Measurements from ENCODE around the gene GMPPA. TPM values are rescaled to one million over a fixed set of nuclear protein-coding genes. Genes with fewer than 3 reads are reported as not detected.

The GMPPA gene
- polyA plus RNA-seq, 2 of the 4 experiments (the other 2 are of a cell fraction) = 36.2 to 46.2 TPM

- TF ChIP-seq SMC3 (IDR thresholded peaks at IDR 0.05) (no peak), CTCF (IDR thresholded peaks at IDR 0.05) (no peak)
Measured at GRCh38 chr2:219490186-219490585, 8.5 kb upstream of the GMPPA start (continued).

GRCh38 chr2:219490600-219491130 is 8.0 kb upstream of the GMPPA start:
- H3K27ac ChIP-seq = no peak overlapping the region
- no peak overlapping the region for H3K4me2 ChIP-seq
- no peak for ATAC-seq
- ChIA-PET POLR2A (no interaction called here), CTCF (interaction anchor here (1.0 to 89.4 kb wide), 4 partner anchors 16 to 87 kb away, joined by 4 to 3291 read pairs (median 1649); partner anchors contain the start of genes ASIC4, CHPF, GMPPA and SPEG)
- FAIRE-seq = no peak
- peaks cover 6% of the 10 kb centered on the region; the same call in 2 of the 3 replicates for H3K4me1 ChIP-seq
- TF ChIP-seq ZSCAN20 (CRISPR knock-in tag; IDR thresholded peaks at IDR 0.05) = no peak
- no peak for TF ChIP-seq RARB (CRISPR knock-in tag; IDR thresholded peaks at IDR 0.05)
- TF ChIP-seq HOXB13 (CRISPR knock-in tag; IDR thresholded peaks at IDR 0.05; ENCODE audit: low read depth) = no peak
- TF ChIP-seq HOXB5 (CRISPR knock-in tag; IDR thresholded peaks at IDR 0.05) = no peak
- no peak for TF ChIP-seq CHD4 (IDR thresholded peaks at IDR 0.05; ENCODE audit: borderline replicate concordance)
- no peak for TF ChIP-seq SREBF2 (IDR thresholded peaks at IDR 0.05)
- no peak for TF ChIP-seq BCL3 (IDR thresholded peaks at IDR 0.05)
- no peak for TF ChIP-seq SMC3 (IDR thresholded peaks at IDR 0.05)
- TF ChIP-seq HMGXB4 (CRISPR knock-in tag; IDR thresholded peaks at IDR 0.05; ENCODE audit: borderline replicate concordance) = no peak
- no peak for TF ChIP-seq PHF8 (IDR thresholded peaks at IDR 0.05; ENCODE audit: borderline replicate concordance, low read depth)
- no peak for TF ChIP-seq RNF2 (IDR thresholded peaks at IDR 0.05; ENCODE audit: borderline replicate concordance, low read depth)
- TF ChIP-seq MAX (IDR thresholded peaks at IDR 0.05) = no peak
- TF ChIP-seq BHLHE40 (IDR thresholded peaks at IDR 0.05; ENCODE audit: low read depth, low read length) = no peak
- TF ChIP-seq POLR2A (IDR thresholded peaks at IDR 0.05; ENCODE audit: low read length) = no peak
- no peak for TF ChIP-seq REST (IDR thresholded peaks at IDR 0.05)
- TF ChIP-seq EHF (CRISPR knock-in tag; IDR thresholded peaks at IDR 0.05) = no peak
- TF ChIP-seq FOSB (CRISPR knock-in tag; IDR thresholded peaks at IDR 0.05) = no peak
- TF ChIP-seq USF2 (IDR thresholded peaks at IDR 0.05) = no peak
- TF ChIP-seq FOSL2 (IDR thresholded peaks at IDR 0.05) = no peak
- no peak for TF ChIP-seq FOSL2 (CRISPR knock-in tag; IDR thresholded peaks at IDR 0.05)
- no peak for TF ChIP-seq NPAS2 (CRISPR knock-in tag; IDR thresholded peaks at IDR 0.05; ENCODE audit: borderline replicate concordance)
- 89% methylated on average over 7 of the region's 10 CpGs for WGBS (ENCODE audit: missing lambda C conversion rate)
- H3K9me3 ChIP-seq = no peaks in the 10 kb centered on the region
- no peak for DNase-seq (ENCODE audit: low read depth in 1 of 2, low spot score in 1 of 2)
- no peak overlapping the region for H3K4me3 ChIP-seq

Data from A549 (cell line).